Smooth muscle cell (in vitro differentiated cells): ENCODE results near the gene ITGA11. TPM values are rescaled to one million over a fixed set of nuclear protein-coding genes. Genes with fewer than 3 reads are reported as not detected.

ENCODE experiments used
- DNase-seq: peaks from one replicate; lab custom pipeline; 2025; ENCODE audit not compliant: unreplicated experiment; lab: John Stamatoyannopoulos, UW
- H2AFZ ChIP-seq: fragments of 200-600 bp; sonication (generic); 2 replicates; pipeline ENCODE4 v1.6.0; 2016; ENCODE audit warnings: antibody characterized with exemption, low read depth, mild to moderate bottlenecking
- H3F3A ChIP-seq: fragments of 200-600 bp; sonication (generic); 2 replicates; pipeline ENCODE4 v1.6.0; 2017; ENCODE audit warnings: antibody characterized with exemption, low read depth
- H3K27ac ChIP-seq: fragments of 200-600 bp; sonication (generic); 2 replicates; pipeline ENCODE4 v1.5.1; 2016; ENCODE audit warnings: low read depth, mild to moderate bottlenecking
- H3K27me3 ChIP-seq: fragments of 200-600 bp; sonication (generic); 2 replicates; pipeline ENCODE4 v1.6.1; 2016; ENCODE audit warnings: low read depth, mild to moderate bottlenecking
- H3K36me3 ChIP-seq: fragments of 200-600 bp; sonication (generic); 2 replicates; pipeline ENCODE4 v1.5.1; 2016; ENCODE audit warnings: low read depth
- H3K4me1 ChIP-seq: fragments of 200-600 bp; sonication (generic); 2 replicates; pipeline ENCODE4 v1.5.1; 2016; ENCODE audit warnings: low read depth
- H3K4me2 ChIP-seq: fragments of 200-600 bp; sonication (generic); 2 replicates; pipeline ENCODE4 v1.6.0; 2016; ENCODE audit warnings: mild to moderate bottlenecking
- H3K4me3 ChIP-seq: fragments of 200-600 bp; sonication (generic); 2 replicates; pipeline ENCODE4 v1.5.1; 2016; ENCODE audit warnings: mild to moderate bottlenecking
- H3K79me2 ChIP-seq: fragments of 200-600 bp; sonication (generic); 2 replicates; pipeline ENCODE4 v1.6.0; 2016; ENCODE audit warnings: low read depth, mild to moderate bottlenecking
- H3K9ac ChIP-seq: fragments of 200-600 bp; sonication (generic); 2 replicates; pipeline ENCODE4 v1.6.0; 2016; ENCODE audit warnings: low read depth
- H3K9me3 ChIP-seq: fragments of 200-600 bp; sonication (generic); replicated peaks from 2 replicates; pipeline ENCODE4 v1.5.1; 2016; ENCODE audit warnings: low read depth
- H4K20me1 ChIP-seq: fragments of 200-600 bp; sonication (generic); 2 replicates; pipeline ENCODE4 v1.6.0; 2016; ENCODE audit warnings: low read depth
- CTCF ChIP-seq: fragments of 200-600 bp; sonication (generic); IDR thresholded peaks from 2 replicates; pipeline ENCODE4 v1.5.1; 2017; ENCODE audit warnings: borderline replicate concordance, mild to moderate bottlenecking, antibody characterized with exemption; ENCODE audit not compliant: insufficient read depth, poor library complexity, severe bottlenecking
- WGBS: methylation state at CpG from one replicate; pipeline ENCODE4 v1.1.7; 2016; ENCODE audit warnings: low lambda C conversion rate; 5-methylcytosine and 5-hydroxymethylcytosine counted together
- polyA plus RNA-seq: library from polyadenylated mRNA; unstranded; fragments of >200 nt; fragmentation: Nextera tagmentation; extraction: Ambion mirVana; gene quantifications from 2 replicates; pipeline ENCODE4 v1.2.1, GENCODE V29; 2016
- total RNA-seq: library from RNA; depleted of rRNA; stranded (reverse); fragments of >200 nt; gene quantifications from 2 replicates; pipeline ENCODE4 v1.2.3, GENCODE V29; 2014

ITGA11 gene
- total and polyA plus RNA-seq, 2 experiments from 2014 or later = 87.8 to 133 TPM

GRCh38 chr15:68339481-68339880 lies 92.5 kb downstream of the ITGA11 start:
- Histone ChIP-seq H3K9ac (no peak overlapping the region), H3K4me3 (no peak overlapping the region), H4K20me1 (no peaks in the 10 kb centered on the region), H2AFZ (no peak overlapping the region), H3K4me1 (no peaks in the 10 kb centered on the region), H3K4me2 (no peak overlapping the region), H3F3A (peaks cover 4% of the 10 kb centered on the region), H3K27me3 (no peaks in the 10 kb centered on the region), H3K27ac (no peak overlapping the region), H3K9me3 (no peaks in the 10 kb centered on the region), H3K36me3 (no peaks in the 10 kb centered on the region), H3K79me2 (no peaks in the 10 kb centered on the region)
- WGBS = 96% methylated on average over 10 of the region's 10 CpGs
- no peak for TF ChIP-seq CTCF
- no peak for DNase-seq

- no peaks in the 10 kb centered on the region for H3K4me1 ChIP-seq
- TF ChIP-seq CTCF = no peak
- 85% methylated on average over 6 of the region's 6 CpGs for WGBS
Observed at GRCh38 chr15:68337826-68338225, 94.1 kb downstream of the ITGA11 start.

GRCh38 chr15:68336516-68336915 lies 95.4 kb downstream of the ITGA11 start:
- H3K27me3 ChIP-seq = no peaks in the 10 kb centered on the region
- peaks cover under 1% of the 10 kb centered on the region for H3F3A ChIP-seq
- no peak for TF ChIP-seq CTCF
- no peaks in the 10 kb centered on the region for H4K20me1 ChIP-seq
- no peaks in the 10 kb centered on the region for H3K9me3 ChIP-seq
- H3K4me2 ChIP-seq = no peak overlapping the region
- H3K79me2 ChIP-seq = no peaks in the 10 kb centered on the region
- WGBS = 92% methylated on average over 7 of the region's 7 CpGs
- H3K9ac ChIP-seq = no peak overlapping the region
- no peaks in the 10 kb centered on the region for H3K4me1 ChIP-seq
- H2AFZ ChIP-seq = no peak overlapping the region
- H3K4me3 ChIP-seq = no peak overlapping the region
- H3K27ac ChIP-seq = no peak overlapping the region
- DNase-seq = no peak
- H3K36me3 ChIP-seq = no peaks in the 10 kb centered on the region

More at GRCh38 chr15:68337826-68338225, 94.1 kb downstream of the ITGA11 start:
- Histone ChIP-seq H3F3A (peaks cover 4% of the 10 kb centered on the region), H3K36me3 (no peaks in the 10 kb centered on the region), H3K9ac (no peak overlapping the region), H2AFZ (no peak overlapping the region), H3K4me2 (no peak overlapping the region), H3K4me3 (no peak overlapping the region), H3K9me3 (no peaks in the 10 kb centered on the region), H3K27me3 (no peaks in the 10 kb centered on the region), H3K79me2 (no peaks in the 10 kb centered on the region), H3K27ac (no peak overlapping the region), H4K20me1 (no peaks in the 10 kb centered on the region)
- DNase-seq = no peak

- TF ChIP-seq CTCF = no peak
Observed at GRCh38 chr15:68335655-68336054, 96.3 kb downstream of the ITGA11 start.

More at GRCh38 chr15:68335655-68336054, 96.3 kb downstream of the ITGA11 start:
- H3K27ac ChIP-seq = peak overlapping the region; percentile 86
- no peaks in the 10 kb centered on the region for H3K9me3 ChIP-seq
- no peaks in the 10 kb centered on the region for H3K36me3 ChIP-seq
- DNase-seq = no peak
- no peak overlapping the region for H2AFZ ChIP-seq
- WGBS = 97% methylated on average over 14 of the region's 14 CpGs
- H3F3A ChIP-seq = no peaks in the 10 kb centered on the region
- H3K79me2 ChIP-seq = no peaks in the 10 kb centered on the region
- no peak overlapping the region for H3K4me3 ChIP-seq
- H3K4me2 ChIP-seq = peak overlapping the region; percentile 42
- no peaks in the 10 kb centered on the region for H3K27me3 ChIP-seq
- H3K9ac ChIP-seq = no peak overlapping the region
- no peaks in the 10 kb centered on the region for H4K20me1 ChIP-seq
- peaks cover 4% of the 10 kb centered on the region for H3K4me1 ChIP-seq
